Osteoblast (primary cell): Measurements from ENCODE around the gene GSE1. TPM values are rescaled to one million over a fixed set of nuclear protein-coding genes. Genes with fewer than 3 reads are reported as not detected.

Source experiments
- DNase-seq: peaks from one replicate; pipeline ENCODE4 v3.0.0; 2011; ENCODE audit warnings: low spot score, mixed read lengths; ENCODE audit not compliant: insufficient read length; ENCODE audit errors: missing footprints
- H2AFZ ChIP-seq: 2 replicates; pipeline ENCODE4 v1.6.0; 2011; ENCODE audit warnings: mild to moderate bottlenecking, low read length
- H3K27ac ChIP-seq: 2 replicates; pipeline ENCODE4 v1.5.1; 2011; ENCODE audit warnings: mild to moderate bottlenecking, low read depth, low read length, moderate library complexity
- H3K27me3 ChIP-seq: 2 replicates; pipeline ENCODE4 v1.6.0; 2012; ENCODE audit warnings: mild to moderate bottlenecking, control low read depth, inconsistent platforms, low read length, moderate library complexity; ENCODE audit not compliant: insufficient read depth
- H3K36me3 ChIP-seq: 2 replicates; pipeline ENCODE4 v1.5.1; 2011; ENCODE audit warnings: mild to moderate bottlenecking, low read length, control low read depth, moderate library complexity; ENCODE audit not compliant: insufficient read depth
- H3K4me1 ChIP-seq: 2 replicates; pipeline ENCODE4 v1.5.1; 2011; ENCODE audit warnings: mild to moderate bottlenecking, low read length, control low read depth, moderate library complexity; ENCODE audit not compliant: insufficient read depth
- H3K4me2 ChIP-seq: 2 replicates; pipeline ENCODE4 v1.6.0; 2011; ENCODE audit warnings: mild to moderate bottlenecking, low read length; ENCODE audit not compliant: insufficient read depth
- H3K4me3 ChIP-seq: fragments of 200-600 bp; sonication (generic); 3 replicates; pipeline ENCODE4 v1.5.1; 2012; ENCODE audit warnings: mild to moderate bottlenecking, low read length, inconsistent platforms; ENCODE audit not compliant: insufficient read depth
- H3K79me2 ChIP-seq: 2 replicates; pipeline ENCODE4 v1.6.0; 2012; ENCODE audit warnings: mild to moderate bottlenecking, low read length, control low read depth, inconsistent platforms; ENCODE audit not compliant: insufficient read depth
- H3K9me3 ChIP-seq: 2 replicates; pipeline ENCODE4 v1.5.1; 2011; ENCODE audit warnings: low read depth, low read length, control low read depth
- H4K20me1 ChIP-seq: 2 replicates; pipeline ENCODE4 v1.6.0; 2012; ENCODE audit warnings: mild to moderate bottlenecking, low read length, control low read depth; ENCODE audit not compliant: insufficient read depth
- CTCF ChIP-seq: IDR thresholded peaks from 2 replicates; pipeline ENCODE4 v1.5.1; 2011; ENCODE audit warnings: mild to moderate bottlenecking, low read depth, low read length, moderate library complexity; ENCODE audit errors: extremely low read depth
- total RNA-seq: library from RNA; depleted of rRNA; stranded (reverse); fragments of >200 nt; gene quantifications from 2 replicates; pipeline ENCODE4 v1.2.3, GENCODE V29; 2012

The GSE1 gene
- total RNA-seq, 1 donor = 49.6 TPM

GRCh38 chr16:85641776-85642176 lies 28.7 kb downstream of the GSE1 start:
- H2AFZ ChIP-seq = no peak overlapping the region
- DNase-seq = peak; percentile 94

GRCh38 chr16:85642762-85643358 lies 29.7 kb downstream of the GSE1 start:
- Histone ChIP-seq H3K36me3 (no peaks in the 10 kb centered on the region), H4K20me1 (peaks cover 82% of the 10 kb centered on the region), H2AFZ (no peak overlapping the region), H3K27ac (no peak overlapping the region), H3K4me3 (no peak overlapping the region), H3K27me3 (no peaks in the 10 kb centered on the region), H3K4me1 (no peaks in the 10 kb centered on the region), H3K9me3 (no peaks in the 10 kb centered on the region), H3K4me2 (no peak overlapping the region), H3K79me2 (peaks cover 73% of the 10 kb centered on the region)
- no peak for TF ChIP-seq CTCF
- DNase-seq = no peak

More at GRCh38 chr16:85641776-85642176, 28.7 kb downstream of the GSE1 start:
- Histone ChIP-seq H4K20me1 (peaks cover 84% of the 10 kb centered on the region), H3K36me3 (no peaks in the 10 kb centered on the region), H3K9me3 (no peaks in the 10 kb centered on the region), H3K4me2 (no peak overlapping the region), H3K79me2 (peaks cover 78% of the 10 kb centered on the region), H3K27ac (no peak overlapping the region), H3K4me1 (no peaks in the 10 kb centered on the region), H3K4me3 (no peak overlapping the region), H3K27me3 (no peaks in the 10 kb centered on the region)
- no peak for TF ChIP-seq CTCF

GRCh38 chr16:85643631-85644030 lies 30.5 kb downstream of the GSE1 start:
- H3K36me3 ChIP-seq = no peaks in the 10 kb centered on the region
- no peak for DNase-seq
- H3K9me3 ChIP-seq = no peaks in the 10 kb centered on the region
- no peak overlapping the region for H3K4me3 ChIP-seq
- H3K27ac ChIP-seq = no peak overlapping the region
- no peak overlapping the region for H3K4me2 ChIP-seq
- H2AFZ ChIP-seq = no peak overlapping the region
- H4K20me1 ChIP-seq = peaks cover 83% of the 10 kb centered on the region
- no peaks in the 10 kb centered on the region for H3K27me3 ChIP-seq
- no peaks in the 10 kb centered on the region for H3K4me1 ChIP-seq
- peaks cover 70% of the 10 kb centered on the region for H3K79me2 ChIP-seq
- no peak for TF ChIP-seq CTCF

GRCh38 chr16:85644093-85644712 lies 31.1 kb downstream of the GSE1 start:
- Histone ChIP-seq H3K36me3 (no peaks in the 10 kb centered on the region), H3K4me3 (no peak overlapping the region), H3K27ac (no peak overlapping the region), H2AFZ (no peak overlapping the region), H3K4me1 (no peaks in the 10 kb centered on the region), H3K27me3 (no peaks in the 10 kb centered on the region), H3K9me3 (no peaks in the 10 kb centered on the region), H3K79me2 (peaks cover 65% of the 10 kb centered on the region), H3K4me2 (no peak overlapping the region), H4K20me1 (peaks cover 87% of the 10 kb centered on the region)
- DNase-seq = no peak
- no peak for TF ChIP-seq CTCF
